ENCODE data around the gene MYADML2.
"Not testable (repeated sequence)": the region's sequence is repeated elsewhere in the genome, so short reads cannot be mapped to it uniquely, and the experiment has no call there.

Gene MYADML2

DNA sequence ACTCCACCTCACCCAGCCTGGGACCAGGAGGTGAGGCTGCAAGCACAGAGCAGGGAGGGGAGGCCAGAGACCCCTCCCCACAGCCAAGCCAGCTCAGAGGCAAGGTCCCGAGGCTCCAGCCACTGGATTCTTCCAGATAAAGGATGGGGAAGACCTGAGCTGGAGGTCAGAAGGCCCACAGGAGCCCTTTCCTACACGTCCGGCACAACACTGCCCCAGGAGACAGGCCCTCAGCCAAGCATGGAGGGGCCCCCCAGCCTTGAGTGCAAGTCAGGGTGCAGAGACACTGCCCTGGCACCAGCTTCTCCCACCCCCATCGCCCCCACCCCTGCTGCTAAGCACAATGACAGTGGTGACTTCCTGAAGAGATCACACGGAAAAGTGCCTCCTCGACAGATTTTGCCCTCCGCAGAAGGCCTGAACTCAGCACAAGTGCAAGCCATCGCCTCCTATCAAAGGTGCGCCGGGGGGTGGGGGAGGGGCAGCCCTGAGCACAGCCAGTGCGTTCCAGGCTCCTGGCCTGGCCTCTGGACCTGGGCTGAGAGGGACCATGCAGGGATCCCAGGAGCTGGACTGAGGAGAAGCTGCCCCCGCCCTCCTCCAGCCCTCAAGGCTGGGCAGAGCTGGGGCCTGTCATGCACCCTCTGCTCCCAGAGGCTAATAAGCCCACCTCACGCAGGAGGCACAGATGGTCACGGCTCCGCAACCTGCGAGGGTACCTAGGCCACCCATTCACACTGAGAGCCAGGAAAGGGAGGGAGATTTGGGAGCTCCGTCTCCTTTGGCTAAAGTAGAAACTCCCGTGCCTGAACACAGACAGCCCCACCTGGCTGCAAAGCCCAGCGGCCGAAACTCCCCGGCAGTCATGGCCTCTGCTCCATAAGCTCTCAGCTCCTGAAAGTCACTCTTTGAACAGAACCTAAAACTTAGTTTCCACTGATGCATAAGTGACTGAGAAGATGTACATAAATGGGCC, 22.2 kb downstream of the MYADML2 start:
- no peak for DNase-seq (ENCODE audit: low spot score)

DNA sequence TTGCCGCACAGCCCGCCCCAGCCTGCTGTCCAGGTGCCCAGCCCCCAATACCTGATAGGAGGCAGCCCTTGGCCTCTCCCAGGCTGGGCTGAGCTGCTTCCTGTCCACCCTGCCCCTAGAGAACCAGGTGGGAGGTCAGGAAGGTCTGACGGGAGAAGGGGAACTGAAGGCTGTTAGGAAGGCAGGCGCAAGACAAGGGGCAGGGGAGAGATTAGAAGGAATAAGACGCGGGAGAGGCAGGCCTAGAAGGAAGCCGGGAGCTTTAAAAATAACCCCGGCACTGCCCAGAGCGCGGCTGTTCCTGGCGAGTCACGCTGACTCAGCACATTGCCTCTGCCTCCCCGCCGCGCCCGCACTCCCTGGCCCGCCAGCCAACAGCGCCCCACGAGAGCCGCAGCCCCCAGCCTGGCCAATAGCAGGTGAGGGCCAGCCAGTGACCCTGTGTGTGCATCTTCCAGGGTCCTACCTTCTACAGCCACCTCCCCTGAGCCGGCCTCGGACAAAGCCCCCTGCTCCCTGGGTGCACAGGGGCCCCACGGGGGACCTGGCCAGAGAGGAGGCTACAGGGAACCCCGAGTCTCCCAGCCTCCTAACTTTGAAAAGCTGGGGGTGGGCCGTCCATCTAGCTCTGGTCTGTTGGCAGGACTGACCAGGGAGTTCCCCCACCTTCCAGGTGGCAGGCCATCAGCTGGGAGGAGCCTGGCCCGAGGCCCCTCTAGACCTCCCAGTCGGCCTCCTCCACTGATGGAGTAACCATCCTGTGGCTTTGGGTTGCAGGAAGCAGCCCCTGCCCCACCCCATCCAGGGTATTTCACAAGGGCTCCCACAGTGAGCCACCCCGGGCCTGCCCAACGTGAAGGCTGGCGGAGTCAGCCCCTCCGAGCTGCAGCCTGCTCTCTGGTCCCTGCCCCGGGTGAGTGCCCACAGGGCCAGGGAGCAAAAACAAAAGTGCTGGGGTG, 23.5 kb downstream of the MYADML2 start:
- DNase-seq (ENCODE audit: low spot score) = peak; percentile 61

DNA sequence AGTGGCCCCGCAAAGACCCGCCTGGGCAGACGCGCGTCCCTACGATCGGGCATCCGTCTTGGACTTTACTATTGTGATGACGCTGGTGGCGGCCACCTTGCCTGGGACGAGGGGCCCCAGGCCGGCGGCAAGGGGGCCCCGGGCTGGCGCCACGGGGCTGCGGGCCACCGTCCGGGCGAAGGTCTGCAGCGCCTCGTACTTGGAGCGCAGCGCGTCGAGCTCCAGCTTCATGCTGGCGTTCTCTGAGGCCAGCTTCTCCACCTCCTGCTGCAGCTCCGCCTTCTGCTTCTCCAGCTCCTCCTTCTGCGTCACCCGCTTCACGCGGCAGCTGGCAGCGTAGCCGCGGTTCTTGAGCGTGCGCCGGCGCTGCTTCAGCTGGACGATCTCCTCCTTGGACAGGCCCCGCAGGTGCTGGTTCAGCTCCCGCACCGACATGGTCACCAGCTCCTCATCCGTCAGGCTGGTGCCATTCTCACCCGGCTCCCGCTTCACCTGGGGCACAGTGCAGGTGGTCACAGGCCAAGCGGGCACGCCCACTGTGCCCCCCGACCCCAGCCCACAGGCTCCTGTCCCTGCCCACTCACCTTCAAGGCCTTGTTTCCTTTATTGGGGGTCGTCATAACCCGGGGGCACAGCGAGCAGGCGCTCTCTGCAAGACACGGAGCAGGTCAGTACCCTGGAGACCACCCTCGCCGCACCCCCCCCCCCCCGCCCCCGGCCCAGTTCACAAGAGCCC, 24.3 kb downstream of the MYADML2 start:
- DNase-seq (ENCODE audit: low spot score) = no peak

DNA sequence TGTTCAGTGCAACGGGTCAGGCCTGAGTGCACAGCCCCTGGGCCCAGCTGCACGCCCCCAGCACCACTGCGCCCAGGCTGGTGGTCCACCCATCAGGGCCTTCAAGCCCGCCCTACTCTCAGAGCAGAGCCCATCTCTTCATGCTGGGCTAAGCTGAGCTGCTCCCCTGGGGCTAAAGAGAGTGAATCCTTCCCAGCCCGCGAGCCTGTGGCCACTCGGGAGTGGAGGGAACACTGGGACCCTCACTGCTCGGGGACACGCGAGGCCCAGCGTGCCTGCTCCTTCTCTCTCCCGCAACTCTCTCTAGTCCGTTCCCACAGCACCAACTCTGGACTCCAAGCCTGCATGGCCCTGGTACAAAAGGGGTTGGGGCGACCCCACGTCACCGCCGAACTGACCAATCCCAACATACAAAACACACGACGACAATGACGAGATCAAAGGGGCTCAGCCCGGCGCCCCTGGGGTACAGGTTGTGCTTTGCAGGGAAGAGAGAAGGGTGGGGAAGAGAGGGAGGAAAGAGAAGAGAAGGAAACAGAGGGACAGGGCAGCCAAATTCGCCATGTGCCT, 25.0 kb downstream of the MYADML2 start:
- DNase-seq (ENCODE audit: low spot score) = no peak

DNA sequence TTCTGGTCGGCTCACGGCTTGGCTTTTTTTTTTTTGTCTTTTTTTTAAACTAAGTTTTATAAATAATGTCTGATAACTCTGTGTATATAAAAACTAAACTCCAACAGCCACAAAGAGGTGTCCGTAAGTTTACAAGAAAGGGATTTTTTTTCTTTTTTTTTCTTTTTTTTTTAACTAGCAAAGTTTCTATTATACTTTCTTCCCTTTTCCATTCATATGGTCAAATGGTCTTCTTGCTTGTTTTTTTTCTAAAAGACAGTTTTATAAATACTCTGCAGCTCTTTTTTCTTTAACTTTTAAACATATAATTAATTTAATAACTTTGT, 25.5 kb downstream of the MYADML2 start:
- DNase-seq (ENCODE audit: low spot score) = no peak

DNA sequence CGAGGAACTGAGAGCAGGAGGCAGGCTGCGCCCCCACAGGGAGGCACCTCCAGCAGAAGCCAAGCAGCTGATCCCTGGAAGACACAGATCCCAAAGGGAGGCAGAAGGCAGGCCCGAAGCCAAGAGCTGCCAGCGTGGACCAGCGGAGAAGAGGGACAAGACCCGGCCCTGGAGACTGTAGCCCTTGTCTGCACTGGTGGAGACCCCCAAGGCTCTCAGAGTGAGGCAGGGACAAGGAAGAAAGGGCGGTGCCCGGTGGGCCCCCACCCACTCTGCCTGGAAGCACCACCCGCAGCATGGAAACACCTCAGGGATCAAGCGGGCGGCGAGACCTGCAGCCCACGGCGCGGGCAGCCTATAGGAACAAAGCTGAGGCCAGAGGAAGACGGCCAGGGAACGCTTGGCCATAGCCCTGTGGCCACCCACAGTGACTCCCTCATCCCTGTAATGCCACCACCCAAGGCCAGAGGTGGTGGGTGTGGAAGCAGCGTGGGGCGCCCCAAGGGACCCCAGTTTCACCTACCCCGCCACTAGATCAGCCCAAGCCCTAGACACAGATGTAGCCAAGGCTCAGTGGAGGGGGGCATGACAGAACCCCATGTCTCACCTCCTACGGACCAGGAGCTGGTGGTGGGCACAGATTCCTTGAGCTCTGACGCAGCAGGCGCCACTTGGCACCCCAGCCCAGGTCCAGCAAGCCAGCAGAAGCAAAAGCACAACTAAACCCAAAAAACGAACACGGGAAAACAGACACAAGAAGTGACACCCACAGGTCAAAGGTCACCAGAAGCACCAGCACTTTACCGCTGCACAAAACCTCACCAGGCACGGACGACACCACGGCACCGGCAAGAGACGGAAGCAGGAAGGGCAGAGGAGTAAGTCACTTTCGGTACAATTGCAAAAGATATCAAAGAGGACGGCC, 26.2 kb downstream of the MYADML2 start:
- no peak for DNase-seq (ENCODE audit: low spot score)

DNA sequence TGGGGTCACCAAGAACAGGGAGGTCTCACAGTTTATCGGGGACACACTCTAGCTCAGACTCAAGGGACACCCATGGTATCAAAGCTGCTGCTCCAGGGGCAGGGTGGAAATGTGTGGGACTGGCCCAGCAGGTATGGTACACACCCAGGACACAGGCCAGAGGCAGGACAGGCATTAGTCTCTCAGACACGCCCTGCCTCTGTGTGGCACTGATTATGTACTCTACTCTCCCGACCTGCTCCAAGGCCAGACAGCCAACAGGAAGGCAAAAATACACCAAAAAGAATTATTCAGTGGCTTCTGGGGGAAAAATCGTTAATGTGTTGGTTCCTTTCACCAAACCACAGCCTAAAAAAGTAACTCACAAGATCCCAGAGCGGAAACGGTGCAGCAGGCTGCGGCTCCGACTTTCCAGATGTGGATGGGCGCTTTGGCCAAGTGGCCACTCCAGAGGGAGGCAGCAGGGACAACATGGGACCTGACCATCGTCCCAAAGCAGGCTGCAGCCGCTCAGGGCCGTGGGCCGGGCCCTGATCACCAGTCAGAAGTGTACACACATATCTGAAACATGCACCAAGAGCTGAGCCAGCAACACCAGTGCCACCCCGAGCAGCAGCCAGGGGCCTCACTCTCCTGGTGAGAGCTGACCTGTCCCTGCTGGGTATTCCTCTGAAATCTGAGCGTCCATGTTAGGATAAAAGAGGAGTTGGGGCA, 28.0 kb downstream of the MYADML2 start:
- no peak for DNase-seq (ENCODE audit: low spot score)

DNA sequence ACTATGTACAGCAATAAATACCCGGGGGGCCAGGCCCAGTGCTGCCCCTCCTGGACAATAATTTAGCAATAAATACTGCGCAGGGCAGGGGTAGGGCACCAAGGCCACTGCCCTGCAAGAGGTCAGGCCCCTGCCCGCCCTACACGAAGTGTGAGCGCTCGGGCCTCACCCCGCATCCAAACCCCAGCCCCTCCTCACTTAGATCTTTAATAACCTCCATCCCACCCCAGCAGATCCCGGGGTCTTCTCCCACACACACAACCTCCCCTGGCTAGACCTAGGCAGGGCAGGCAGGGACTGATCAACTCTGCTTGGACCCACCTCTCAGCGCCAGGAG, 28.7 kb downstream of the MYADML2 start:
- DNase-seq (ENCODE audit: low spot score) = not testable (repeated sequence)

DNA sequence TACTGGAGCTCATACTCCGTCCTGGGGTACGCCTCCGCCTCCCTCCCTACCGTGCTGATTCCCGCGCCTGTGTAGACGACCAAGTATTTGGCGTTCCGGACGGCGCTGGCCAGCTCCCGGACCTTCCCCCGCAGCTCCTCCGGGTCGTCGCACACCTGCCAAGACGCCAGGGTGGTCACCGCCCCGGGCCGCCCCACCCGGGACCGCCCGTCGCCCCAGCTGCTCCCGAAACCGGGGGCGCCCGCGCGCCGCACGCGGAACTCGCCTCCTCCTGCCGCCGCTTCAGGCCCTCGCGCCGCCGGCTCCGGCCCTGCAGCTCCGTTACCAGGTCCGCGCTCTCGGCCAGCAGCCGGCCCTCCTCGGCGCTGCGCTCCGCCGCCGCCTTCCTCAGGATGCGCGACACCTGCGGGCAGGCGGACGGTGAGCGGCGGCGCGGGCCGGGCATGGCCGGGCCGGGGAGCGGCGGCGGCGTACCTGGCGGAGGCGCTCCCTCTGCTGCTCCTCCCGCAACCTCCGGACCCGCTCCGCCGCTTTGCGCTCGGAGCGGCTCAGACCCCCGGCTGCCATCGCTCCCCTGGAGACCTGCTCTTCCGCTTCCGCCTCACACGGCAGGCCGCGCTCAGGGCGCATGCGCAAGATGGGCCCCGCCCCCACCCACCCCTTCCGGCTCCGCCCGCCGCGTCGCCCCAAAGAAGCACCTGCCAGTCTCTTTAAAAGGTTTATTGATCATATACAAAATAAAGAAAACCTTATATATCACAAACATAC, 29.3 kb downstream of the MYADML2 start, which contains the start of gene SIRT7:
TSS of gene SIRT7 (minus strand) at position 612 of the 768 bp plus-strand sequence. CDS start at position 567, 45 bp downstream.
- DNase-seq (ENCODE audit: low spot score) = peak; percentile 85

DNA sequence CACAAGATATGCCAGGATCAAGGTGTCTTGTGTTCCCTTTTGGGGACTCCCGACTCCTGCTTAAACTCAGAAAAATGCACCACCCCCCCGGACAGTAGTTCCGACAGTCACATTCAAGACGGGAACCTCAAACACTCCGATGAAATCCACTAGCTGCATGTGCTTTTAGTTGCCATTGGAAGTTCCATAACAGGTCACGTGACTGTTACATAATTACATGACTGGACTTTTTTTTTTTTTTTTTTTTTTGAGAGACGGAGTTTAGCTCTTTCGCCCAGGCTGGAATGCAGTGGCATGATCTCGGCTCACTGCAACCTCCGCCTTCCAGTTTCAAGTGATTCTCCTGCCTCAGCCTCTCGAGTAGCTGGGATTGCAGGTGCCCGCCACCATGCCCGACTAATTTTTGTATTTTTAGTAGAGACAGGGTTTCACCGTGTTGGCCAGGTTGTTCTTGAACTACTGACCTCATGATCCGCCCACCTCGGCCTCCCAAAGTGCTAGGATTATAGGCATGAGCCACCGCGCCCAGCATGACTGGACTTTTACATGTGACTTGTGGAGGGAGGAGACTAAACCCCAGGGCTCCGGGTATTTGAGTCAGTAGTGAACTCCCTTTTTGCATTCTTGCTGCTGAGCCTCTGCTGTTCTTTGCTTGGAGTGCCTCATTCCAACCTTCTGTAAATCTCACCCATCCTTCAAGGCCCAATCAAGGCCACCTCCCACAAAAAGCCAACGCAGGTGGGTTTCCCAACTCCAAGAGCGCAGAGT, 30.6 kb downstream of the MYADML2 start:
- no peak for DNase-seq (ENCODE audit: low spot score)

DNA sequence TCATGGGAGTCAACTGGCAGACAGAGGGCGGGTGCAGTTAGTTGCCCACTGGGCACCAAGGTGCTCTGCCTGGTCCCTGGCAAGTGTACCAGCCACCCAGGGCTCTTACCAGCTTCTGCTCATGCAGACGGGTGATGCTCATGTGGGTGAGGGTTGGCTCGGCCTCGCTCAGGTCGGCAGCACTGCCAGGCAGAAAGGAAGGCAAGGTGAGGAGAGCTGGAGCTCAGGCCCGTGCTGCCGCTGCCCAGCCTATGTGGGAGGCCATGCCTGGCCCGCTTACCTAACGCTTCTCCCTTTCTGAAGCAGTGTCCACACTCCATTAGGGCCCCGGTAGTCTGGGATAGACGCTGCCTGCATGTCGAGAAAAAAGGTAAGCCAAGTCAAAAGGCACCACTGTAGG, 31.7 kb downstream of the MYADML2 start:
- DNase-seq (ENCODE audit: low spot score) = no peak

DNA sequence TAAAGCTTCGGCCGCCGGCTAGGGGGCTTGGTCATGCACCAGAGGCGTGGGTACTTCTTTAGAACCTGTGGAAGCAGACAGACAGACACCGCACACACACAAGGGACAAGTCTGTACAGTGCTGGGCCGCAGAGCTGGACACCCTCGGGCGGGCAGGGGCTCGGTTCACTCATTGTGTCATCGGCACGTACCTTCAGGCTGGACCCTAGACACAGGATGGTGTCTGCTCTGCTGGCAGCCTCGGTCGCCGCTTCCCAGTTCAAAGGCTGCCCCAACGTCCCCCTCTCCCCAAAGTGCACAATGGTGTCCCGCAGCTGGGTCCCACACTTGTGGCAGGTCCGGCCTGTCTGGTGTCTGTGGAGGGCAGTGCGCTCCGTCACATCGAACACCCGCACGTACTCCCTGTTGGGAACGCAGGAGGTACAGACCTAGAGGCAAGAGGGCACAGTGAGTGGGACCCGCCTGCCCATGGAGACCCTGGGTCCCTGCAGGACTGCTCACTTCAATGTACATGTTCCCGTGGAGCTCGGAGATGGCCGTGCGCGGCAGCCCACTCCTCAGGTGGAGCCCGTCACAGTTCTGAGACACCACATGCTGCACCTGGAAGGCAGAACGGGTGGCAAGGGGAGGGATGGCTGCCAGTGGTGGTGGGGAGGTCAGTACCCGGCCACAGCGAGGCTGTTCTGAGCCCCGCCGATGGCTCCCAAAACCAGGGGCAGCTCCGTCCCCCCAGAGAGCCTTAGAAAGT, 32.8 kb downstream of the MYADML2 start:
- no peak for DNase-seq (ENCODE audit: low spot score)

DNA sequence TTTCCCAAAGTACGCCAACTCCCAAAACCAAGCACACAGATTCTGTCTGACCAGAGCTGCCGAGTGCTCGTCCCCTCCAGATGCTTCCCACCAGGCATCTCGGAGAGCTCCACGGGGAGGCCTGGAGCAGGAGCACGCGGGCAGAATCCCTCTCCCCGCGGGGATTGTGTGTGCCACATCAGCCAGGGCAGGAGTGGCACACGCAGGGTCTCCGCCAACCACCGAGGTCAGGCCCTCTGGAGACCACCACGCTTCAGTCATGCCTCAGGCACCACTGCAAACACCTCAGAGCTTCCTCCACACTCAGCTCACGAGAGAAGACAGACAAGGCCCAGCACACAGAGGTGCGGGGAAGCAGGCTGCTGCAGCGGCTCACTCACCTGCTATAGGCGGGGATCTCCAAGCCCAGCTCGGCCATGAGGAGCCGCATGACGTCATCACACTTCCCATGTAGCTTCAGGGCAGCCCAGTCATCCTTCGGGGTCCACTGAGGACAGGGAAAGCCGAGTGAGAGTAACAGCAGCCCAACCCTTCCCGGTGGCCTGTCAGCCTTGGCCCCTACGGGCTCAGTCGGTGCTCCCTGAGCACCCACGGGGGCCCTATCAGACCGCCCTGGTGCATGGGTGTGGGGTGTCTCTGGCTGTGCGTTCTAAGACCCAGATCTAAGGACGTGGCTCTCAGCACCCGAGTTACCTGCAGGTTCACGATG, 33.5 kb downstream of the MYADML2 start:
- no peak for DNase-seq (ENCODE audit: low spot score)

DNA sequence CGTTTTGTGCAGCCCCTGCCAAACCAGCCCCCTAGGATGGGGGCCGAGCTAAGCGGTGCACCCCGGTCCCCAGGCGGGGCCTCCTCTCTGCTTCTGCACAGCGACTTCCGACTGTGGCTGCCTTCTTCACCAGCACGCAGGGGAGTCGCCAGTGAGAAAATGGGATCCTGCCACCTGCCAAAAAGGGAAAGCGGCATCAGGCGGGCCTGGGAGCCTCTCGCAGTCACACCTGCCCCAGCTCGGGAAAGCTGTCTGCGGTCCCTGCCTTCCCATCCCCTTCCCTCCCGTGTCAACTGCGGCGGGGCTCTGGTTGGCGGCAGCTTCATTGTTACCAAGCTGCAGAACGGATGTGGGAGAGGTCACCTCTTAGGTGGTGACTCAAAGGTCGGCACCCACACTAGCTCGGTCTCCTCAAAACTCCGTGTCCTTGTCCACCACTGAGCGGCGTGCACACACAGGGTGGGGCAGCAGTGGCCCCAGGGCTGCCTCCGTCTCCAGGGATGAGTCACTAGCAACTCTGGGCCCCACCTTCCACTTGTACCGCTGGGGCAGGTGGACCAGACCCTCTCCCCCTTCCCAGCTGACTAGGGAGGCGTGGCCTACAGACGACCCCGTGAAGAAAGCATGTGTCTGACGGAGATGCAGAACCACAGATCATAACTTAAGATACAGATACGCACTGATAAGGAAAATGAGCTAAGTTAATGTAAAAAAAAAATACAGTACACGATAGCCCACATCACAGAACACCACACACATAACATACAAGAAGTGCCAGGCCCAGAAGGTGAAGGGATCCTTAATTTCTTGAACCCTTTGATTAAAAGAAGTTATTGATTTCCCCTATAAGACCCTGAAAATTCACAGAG, 34.4 kb downstream of the MYADML2 start:
- no peak for DNase-seq (ENCODE audit: low spot score)

DNA sequence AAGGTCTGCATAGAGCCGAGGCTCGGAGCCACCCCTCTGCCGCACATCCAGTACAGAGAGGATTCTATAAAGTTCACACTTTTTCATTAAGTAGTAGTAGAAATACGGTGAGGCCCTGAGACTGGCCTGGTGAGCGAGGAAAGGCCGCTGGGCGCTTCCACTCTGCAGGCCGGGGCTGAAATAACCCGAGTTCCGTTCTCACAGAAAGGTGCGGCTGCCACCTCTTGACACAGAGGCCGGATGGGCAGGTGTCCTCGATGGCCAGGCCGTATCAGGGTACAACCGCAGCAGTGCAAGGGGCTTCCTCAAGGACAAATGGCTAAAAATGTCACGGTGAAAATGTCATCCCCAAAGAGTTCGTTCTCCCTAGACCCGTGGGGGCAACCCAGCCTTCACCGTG, 35.1 kb downstream of the MYADML2 start:
- DNase-seq (ENCODE audit: low spot score) = no peak
